ENCODE measurements around the gene CFLAR. TPM values are rescaled to one million over a fixed set of nuclear protein-coding genes. Genes with fewer than 3 reads are reported as not detected.

CFLAR gene
- total RNA-seq, 4 donors from 2014 or later = 239 to 412 (median 326) TPM

GRCh38 chr2:201139836-201140604 is 24.1 kb downstream of the CFLAR start:
- TF ChIP-seq, protein P1, sequence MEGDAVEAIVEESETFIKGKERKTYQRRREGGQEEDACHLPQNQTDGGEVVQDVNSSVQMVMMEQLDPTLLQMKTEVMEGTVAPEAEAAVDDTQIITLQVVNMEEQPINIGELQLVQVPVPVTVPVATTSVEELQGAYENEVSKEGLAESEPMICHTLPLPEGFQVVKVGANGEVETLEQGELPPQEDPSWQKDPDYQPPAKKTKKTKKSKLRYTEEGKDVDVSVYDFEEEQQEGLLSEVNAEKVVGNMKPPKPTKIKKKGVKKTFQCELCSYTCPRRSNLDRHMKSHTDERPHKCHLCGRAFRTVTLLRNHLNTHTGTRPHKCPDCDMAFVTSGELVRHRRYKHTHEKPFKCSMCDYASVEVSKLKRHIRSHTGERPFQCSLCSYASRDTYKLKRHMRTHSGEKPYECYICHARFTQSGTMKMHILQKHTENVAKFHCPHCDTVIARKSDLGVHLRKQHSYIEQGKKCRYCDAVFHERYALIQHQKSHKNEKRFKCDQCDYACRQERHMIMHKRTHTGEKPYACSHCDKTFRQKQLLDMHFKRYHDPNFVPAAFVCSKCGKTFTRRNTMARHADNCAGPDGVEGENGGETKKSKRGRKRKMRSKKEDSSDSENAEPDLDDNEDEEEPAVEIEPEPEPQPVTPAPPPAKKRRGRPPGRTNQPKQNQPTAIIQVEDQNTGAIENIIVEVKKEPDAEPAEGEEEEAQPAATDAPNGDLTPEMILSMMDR (IDR thresholded peaks at IDR 0.05; ENCODE audit: low read depth) = no peak

- TF ChIP-seq, protein P1 (IDR thresholded peaks at IDR 0.05; ENCODE audit: low read depth) = no peak
Observed at GRCh38 chr2:201144101-201145051, 28.4 kb downstream of the CFLAR start.

GRCh38 chr2:201148434-201148990 is 32.5 kb downstream of the CFLAR start:
- TF ChIP-seq, protein P1 (IDR thresholded peaks at IDR 0.05; ENCODE audit: low read depth) = no peak

DNA sequence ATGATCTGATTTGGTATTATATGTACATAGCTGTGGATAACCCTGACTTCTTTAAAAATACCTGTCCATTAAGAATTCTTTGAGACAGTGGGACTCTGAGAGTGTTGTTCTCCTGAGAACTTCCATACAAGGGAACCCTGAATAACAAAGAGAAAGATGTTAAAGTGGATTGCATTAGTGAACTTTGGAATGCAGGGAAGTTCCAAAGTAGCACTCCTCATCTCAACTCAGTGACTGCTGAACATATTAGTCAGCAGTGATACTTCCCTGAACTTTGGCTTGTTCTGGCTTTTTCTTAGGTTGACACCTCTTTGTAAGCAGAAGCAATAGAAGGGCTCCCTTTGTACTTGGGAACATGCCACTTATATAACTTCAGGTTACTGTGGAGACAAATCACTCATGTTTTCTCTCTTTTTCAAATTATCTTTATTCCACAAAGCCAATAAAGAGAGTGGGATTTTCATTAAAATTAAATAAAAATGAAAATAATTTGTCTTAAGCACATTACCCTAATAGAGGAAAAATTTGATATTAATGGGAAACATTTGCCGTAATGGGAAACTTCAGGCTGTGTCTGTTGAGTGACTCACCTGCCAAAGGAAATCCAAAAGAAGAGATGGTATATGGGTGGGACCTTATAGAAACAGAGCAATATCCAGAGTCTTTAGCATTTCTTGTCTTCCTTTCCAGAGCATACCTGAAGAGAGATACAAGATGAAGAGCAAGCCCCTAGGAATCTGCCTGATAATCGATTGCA is 33.3 kb downstream of the CFLAR start:
- TF ChIP-seq, protein P1 (IDR thresholded peaks at IDR 0.05; ENCODE audit: low read depth) = no peak

DNA sequence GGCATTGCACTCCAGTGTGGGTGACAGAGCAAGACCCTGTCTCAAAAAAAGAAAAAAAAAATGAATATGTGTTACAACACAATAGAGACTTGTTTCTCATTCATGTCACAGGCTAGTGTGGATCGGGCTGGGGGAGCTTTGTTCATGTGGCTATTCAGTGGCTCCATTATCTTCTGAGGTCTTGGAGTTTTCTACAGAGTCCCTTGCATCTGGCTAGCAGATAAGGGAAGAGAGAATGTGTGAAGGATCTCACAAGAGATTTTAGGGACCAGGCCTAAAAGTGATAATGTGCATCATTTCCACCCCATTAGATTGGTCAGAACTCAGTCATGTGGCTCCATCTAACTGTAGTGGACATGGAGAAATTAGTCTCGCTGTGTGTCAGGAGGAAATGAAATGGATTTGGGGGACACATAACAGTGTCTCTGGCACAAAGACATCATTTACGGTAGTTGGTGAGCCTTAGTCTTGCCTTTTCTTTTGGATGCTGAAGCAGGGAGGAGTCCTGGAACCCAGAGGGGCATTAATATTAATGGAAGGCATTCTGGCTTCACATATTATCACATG is 34.6 kb downstream of the CFLAR start:
- TF ChIP-seq, protein P1 (IDR thresholded peaks at IDR 0.05; ENCODE audit: low read depth) = no peak

DNA sequence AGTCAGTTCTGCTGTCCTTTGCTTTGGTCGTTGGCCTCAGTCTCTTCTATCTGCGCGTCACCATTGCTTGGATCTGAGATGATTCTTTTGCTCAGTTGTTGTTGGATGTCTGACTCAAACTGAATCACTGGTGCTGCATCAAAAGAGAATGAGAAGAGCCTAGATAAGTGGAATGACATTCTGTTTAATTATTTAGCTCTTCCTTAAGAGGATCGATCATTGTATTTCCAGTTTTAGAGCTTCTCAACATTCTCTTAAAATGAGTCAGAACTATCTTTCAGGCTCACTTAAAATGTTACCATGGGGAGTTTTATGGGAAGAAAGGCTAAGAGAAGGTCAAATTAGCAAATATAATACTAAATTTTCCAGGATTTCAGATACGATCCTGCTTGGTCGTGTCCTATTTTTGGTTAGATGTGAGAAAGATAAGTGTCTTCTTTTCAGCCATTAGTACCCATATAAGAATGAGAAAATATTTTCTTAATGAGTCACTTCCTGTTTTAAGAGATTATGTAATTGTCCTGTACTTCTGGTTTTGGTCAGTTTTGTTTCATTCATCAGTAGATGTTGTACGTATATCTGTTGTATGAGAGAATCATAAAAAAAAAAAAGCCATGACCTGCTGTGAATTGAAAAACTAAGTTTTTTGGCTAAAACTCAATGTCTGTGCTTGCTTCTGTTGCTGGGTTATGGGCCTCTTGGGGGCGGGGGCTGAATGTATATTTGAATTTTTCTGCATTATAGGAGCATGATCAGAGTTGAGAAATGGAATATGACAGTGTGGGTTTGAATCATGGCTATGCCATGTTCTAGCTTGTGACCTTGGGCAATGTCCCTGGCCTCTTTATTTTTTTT is 35.4 kb downstream of the CFLAR start:
- TF ChIP-seq, protein P1 (IDR thresholded peaks at IDR 0.05; ENCODE audit: low read depth) = no peak
